ENCODE results near the gene KCTD5.

KCTD5 gene

DNA sequence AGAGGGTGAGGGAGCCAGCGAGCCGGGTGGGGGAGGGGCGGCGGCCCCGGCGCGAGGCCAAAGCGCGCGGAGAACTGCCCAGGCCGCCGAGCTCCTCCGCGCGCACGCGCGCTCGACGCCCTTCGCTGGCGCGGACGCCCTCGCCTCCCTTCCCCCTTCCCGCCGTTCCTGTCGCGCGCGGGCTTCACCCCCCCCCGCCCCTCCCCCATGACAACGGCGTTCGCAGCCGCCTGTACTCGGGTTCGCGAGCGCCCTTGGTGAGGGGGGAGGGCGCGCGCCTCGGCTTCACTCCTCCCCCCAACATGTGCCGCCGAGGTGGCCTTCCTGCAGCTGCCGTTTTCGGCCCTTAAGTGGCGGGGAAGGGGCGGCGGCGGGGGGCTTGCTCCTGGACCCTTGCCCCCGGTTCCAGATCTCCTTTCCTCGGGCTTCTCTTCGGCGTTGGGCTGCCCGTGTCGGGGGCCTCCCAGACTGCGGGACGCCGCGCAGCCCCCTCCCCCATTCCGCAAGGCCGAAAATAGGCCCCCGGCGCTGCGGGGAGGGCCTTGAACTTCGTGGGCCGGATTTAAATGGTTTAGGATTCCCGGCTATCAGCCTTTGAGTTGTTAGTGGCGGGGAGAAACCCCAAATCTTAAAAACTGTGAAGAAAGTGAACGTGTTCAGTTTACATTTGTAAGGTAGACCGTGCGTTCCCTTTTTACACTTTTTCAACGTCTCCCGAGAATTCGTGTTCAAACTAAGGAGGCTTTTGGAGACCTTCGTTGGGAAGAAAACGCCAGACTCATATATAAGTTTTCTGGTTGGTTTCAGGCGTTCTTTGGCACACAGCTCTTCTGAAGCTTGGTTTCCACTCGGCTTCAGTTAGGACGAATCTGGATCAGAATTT lies 70.8 kb downstream of the KCTD5 start (continued):
- TF ChIP-seq, protein P1, sequence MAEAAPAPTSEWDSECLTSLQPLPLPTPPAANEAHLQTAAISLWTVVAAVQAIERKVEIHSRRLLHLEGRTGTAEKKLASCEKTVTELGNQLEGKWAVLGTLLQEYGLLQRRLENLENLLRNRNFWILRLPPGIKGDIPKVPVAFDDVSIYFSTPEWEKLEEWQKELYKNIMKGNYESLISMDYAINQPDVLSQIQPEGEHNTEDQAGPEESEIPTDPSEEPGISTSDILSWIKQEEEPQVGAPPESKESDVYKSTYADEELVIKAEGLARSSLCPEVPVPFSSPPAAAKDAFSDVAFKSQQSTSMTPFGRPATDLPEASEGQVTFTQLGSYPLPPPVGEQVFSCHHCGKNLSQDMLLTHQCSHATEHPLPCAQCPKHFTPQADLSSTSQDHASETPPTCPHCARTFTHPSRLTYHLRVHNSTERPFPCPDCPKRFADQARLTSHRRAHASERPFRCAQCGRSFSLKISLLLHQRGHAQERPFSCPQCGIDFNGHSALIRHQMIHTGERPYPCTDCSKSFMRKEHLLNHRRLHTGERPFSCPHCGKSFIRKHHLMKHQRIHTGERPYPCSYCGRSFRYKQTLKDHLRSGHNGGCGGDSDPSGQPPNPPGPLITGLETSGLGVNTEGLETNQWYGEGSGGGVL (tag by site-specific recombination; IDR thresholded peaks at IDR 0.05): peak; percentile 87
- TF ChIP-seq ZSCAN23 (tag by site-specific recombination; IDR thresholded peaks at IDR 0.05) (no peak), KLF16 (tag by site-specific recombination; IDR thresholded peaks at IDR 0.05) (peak; percentile 70), GLI4 (tag by site-specific recombination; IDR thresholded peaks at IDR 0.05) (no peak), ZNF140 (tag by site-specific recombination; IDR thresholded peaks at IDR 0.05) (no peak), ZNF514 (tag by site-specific recombination; IDR thresholded peaks at IDR 0.05) (no peak), ZNF580 (tag by site-specific recombination; IDR thresholded peaks at IDR 0.05) (no peak), ZNF664 (tag by site-specific recombination; IDR thresholded peaks at IDR 0.05) (no peak), SALL2 (tag by site-specific recombination; IDR thresholded peaks at IDR 0.05; ENCODE audit: borderline replicate concordance) (no peak), ZNF394 (tag by site-specific recombination; IDR thresholded peaks at IDR 0.05; ENCODE audit: borderline replicate concordance) (peak; percentile 13; the same call in 1 of the 2 replicates), WT1 (tag by site-specific recombination; IDR thresholded peaks at IDR 0.05) (no peak), KLF8 (tag by site-specific recombination; IDR thresholded peaks at IDR 0.05) (no peak), ZNF335 (tag by site-specific recombination; conservative IDR thresholded peaks at IDR 0.05) (peak; percentile 50), ZNF777 (tag by site-specific recombination; IDR thresholded peaks at IDR 0.05; ENCODE audit: borderline replicate concordance) (no peak), ZBTB1 (tag by site-specific recombination; IDR thresholded peaks at IDR 0.05) (no peak), SCRT2 (tag by site-specific recombination; IDR thresholded peaks at IDR 0.05) (no peak), KLF1 (tag by site-specific recombination; IDR thresholded peaks at IDR 0.05) (no peak; the same call in 1 of the 2 replicates), GLIS1 (tag by site-specific recombination; IDR thresholded peaks at IDR 0.05) (peak; percentile 43), ZNF473 (tag by site-specific recombination; IDR thresholded peaks at IDR 0.05) (no peak), SP2 (tag by site-specific recombination; IDR thresholded peaks at IDR 0.05) (0 out of 2 replicates have a peak, but pooled peaks have one; percentile 14)
- TF ChIP-seq, protein P2, sequence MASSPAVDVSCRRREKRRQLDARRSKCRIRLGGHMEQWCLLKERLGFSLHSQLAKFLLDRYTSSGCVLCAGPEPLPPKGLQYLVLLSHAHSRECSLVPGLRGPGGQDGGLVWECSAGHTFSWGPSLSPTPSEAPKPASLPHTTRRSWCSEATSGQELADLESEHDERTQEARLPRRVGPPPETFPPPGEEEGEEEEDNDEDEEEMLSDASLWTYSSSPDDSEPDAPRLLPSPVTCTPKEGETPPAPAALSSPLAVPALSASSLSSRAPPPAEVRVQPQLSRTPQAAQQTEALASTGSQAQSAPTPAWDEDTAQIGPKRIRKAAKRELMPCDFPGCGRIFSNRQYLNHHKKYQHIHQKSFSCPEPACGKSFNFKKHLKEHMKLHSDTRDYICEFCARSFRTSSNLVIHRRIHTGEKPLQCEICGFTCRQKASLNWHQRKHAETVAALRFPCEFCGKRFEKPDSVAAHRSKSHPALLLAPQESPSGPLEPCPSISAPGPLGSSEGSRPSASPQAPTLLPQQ (tag by site-specific recombination; IDR thresholded peaks at IDR 0.05): no peak
- TF ChIP-seq, protein P3, sequence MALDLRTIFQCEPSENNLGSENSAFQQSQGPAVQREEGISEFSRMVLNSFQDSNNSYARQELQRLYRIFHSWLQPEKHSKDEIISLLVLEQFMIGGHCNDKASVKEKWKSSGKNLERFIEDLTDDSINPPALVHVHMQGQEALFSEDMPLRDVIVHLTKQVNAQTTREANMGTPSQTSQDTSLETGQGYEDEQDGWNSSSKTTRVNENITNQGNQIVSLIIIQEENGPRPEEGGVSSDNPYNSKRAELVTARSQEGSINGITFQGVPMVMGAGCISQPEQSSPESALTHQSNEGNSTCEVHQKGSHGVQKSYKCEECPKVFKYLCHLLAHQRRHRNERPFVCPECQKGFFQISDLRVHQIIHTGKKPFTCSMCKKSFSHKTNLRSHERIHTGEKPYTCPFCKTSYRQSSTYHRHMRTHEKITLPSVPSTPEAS (tag by site-specific recombination; IDR thresholded peaks at IDR 0.05): no peak
- TF ChIP-seq, protein P4, sequence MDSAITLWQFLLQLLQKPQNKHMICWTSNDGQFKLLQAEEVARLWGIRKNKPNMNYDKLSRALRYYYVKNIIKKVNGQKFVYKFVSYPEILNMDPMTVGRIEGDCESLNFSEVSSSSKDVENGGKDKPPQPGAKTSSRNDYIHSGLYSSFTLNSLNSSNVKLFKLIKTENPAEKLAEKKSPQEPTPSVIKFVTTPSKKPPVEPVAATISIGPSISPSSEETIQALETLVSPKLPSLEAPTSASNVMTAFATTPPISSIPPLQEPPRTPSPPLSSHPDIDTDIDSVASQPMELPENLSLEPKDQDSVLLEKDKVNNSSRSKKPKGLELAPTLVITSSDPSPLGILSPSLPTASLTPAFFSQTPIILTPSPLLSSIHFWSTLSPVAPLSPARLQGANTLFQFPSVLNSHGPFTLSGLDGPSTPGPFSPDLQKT (IDR thresholded peaks at IDR 0.05; ENCODE audit: borderline replicate concordance, low read depth, low read length): no peak
